GM12872 (cell line): ENCODE data around the gene SMIM3.
"Not testable (repeated sequence)": the region's sequence is repeated elsewhere in the genome, so short reads cannot be mapped to it uniquely, and the experiment has no call there.

Experiments
- CTCF ChIP-seq: IDR thresholded peaks from 3 replicates; pipeline ENCODE4 v1.5.1; 2011; ENCODE audit warnings: low read depth, mild to moderate bottlenecking, low read length, moderate library complexity; ENCODE audit not compliant: insufficient read depth

Gene SMIM3

GRCh38 chr5:150815010-150815409 is 36.5 kb downstream of the SMIM3 start:
- no peak for TF ChIP-seq CTCF

GRCh38 chr5:150816946-150817345 is 38.4 kb downstream of the SMIM3 start:
- no peak for TF ChIP-seq CTCF

DNA sequence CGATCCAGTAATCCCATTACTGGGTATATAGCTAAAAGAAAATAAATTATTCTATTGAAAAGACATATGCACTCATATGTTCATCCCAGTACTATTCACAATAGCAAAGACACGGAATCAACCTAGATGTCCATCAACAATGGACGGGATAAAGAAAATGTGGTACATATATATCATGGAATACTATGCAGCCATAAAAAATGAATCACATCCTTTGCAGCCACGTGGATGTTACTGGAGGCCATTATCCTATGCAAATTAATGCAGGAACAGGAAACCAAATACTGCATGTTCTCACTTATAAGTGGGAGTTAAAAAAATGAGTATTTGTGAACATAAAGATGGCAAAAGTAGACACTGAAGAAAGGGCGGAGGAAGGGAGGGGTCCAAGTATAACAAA is 51.2 kb downstream of the SMIM3 start:
- no peak for TF ChIP-seq CTCF

DNA sequence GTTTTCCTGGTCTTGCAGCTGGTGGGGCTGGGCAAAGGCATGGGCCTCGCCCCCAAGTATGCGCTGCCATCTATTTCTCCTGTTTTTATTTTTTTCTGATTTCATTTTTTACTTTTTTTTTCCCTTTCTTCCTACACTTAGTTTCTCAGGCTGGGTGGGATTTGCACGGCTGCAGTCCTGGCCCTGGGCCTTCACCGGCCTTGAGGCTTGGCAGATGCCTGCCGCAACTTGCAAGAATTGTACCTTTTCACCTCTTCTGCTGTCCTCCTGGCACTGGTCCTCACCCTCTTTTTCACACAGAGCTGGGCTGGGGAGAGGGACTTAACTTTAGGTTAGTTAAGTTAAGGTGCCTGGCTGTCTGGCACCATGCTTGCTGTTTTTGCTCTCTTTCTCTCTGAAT is 57.5 kb downstream of the SMIM3 start:
- TF ChIP-seq CTCF: no peak

DNA sequence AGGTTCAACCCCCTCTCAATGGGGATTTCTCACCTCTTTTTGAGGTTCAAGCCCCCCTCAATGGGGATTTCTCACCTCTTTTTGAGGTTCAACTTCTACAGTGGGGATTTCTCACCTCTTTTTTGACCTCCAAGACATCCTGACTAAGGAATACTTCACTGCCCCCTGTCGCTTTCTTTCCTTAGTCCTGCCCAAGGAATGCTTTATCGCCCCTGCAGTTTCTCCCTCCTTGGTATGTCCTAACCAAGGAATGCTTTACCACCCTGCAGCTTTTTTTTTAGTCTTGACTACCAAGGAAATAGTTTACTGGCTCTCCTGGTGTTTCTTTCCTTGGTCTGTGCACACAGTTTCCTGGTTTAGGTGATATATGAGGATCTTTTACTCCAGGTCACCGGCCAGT is 58.1 kb downstream of the SMIM3 start:
- TF ChIP-seq CTCF: no peak

DNA sequence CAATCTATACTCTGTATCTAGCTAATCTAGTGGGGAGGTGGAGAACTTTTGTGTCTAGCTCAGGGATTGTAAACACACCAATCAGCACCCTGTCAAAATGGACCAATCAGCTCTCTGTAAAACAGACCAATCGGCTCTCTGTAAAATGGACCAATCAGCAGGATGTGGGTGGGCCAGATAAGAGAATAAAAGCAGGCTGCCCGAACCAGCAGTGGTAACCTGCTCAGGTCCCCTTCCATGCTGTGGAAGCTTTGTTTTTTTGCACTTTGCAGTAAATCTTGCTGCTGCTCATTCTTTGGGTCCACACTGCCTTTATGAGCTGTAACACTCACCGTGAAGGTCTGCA is 67.7 kb downstream of the SMIM3 start, which contains the start of gene IRGM:
TSS of gene IRGM (plus strand) at position 214 of the 346 bp plus-strand sequence. CDS start 1,603 bp downstream, outside the sequence.
- TF ChIP-seq CTCF: not testable (repeated sequence)
